ENCODE results near the gene NCS1.

The NCS1 gene

DNA sequence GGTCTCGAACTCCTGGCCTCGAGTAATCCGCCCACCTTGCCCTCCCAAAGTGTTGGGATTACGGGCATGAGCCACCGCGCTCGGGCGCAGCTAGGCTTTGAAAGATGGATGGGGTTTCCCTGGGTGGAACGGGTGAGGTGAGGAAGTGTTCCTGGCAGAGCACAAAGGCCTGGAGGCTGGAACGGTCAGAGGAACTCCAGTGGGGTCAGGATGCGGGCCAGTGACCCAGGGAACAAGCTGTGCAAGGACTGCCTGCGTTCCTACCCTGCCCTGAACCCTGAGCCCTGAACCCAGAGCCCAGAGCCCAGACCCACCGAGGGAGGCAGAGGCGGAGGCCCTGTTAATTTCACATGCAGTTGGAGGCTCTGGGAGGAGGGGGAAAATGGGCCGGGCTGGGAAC lies 23.4 kb downstream of the NCS1 start:
- DNase-seq: no peak

GRCh38 chr9:130196643-130197042 lies 24.4 kb downstream of the NCS1 start:
- no peak for DNase-seq

DNA sequence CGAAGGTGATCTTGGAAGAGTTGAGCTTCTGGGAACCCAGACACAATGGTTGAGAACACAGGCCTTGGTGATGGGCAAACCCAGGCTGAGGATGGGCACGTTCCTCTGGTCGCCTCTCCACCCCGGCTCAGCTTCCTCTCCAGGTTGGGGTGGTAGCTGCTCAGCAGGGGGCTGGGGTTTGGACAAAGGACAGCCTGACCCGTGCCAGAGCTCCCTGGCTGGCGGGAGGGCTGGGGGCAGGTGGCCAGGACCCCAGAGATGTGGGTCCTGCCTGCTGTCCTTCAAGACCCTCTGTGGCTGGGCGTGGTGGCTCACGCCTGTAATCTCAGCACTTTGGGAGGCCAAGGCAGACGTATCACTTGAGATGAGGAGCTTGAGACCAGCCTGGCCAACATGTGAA lies 25.2 kb downstream of the NCS1 start:
- DNase-seq: no peak

GRCh38 chr9:130197888-130198287 lies 25.7 kb downstream of the NCS1 start:
- no peak for DNase-seq

DNA sequence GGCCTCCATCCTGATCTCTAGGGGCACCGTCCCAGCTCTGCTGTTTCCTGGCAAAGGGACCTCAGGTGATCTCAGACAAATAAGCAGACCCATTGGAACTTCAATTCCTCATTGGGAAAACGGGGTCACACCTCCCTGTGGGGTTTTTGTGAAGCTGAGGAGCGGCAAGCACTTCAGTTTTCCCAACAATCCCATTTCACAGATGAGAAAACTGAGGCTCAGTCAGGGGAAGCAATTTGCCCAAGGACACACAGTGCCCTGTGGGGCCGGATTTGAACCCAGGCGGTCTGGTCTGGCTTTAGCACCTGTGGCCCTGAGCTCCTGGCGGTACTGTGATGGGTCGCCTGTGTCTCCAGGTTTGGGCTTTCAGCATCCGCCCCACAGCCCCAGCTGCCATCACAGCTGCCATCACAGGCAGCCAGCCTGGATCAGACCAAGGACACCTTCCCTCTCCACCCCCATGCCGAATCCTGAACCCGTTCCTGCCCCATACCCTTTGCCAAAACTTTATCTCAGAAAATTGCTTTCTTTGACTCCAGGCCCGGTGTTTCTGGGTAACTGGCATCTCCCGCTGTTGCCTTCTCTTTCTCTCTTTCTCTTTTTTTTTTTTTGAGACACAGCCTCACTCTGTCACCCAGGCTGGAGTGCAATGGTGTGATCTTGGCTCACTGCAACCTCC lies 26.4 kb downstream of the NCS1 start:
- no peak for DNase-seq

GRCh38 chr9:130199605-130200004 lies 27.4 kb downstream of the NCS1 start:
- no peak for DNase-seq

DNA sequence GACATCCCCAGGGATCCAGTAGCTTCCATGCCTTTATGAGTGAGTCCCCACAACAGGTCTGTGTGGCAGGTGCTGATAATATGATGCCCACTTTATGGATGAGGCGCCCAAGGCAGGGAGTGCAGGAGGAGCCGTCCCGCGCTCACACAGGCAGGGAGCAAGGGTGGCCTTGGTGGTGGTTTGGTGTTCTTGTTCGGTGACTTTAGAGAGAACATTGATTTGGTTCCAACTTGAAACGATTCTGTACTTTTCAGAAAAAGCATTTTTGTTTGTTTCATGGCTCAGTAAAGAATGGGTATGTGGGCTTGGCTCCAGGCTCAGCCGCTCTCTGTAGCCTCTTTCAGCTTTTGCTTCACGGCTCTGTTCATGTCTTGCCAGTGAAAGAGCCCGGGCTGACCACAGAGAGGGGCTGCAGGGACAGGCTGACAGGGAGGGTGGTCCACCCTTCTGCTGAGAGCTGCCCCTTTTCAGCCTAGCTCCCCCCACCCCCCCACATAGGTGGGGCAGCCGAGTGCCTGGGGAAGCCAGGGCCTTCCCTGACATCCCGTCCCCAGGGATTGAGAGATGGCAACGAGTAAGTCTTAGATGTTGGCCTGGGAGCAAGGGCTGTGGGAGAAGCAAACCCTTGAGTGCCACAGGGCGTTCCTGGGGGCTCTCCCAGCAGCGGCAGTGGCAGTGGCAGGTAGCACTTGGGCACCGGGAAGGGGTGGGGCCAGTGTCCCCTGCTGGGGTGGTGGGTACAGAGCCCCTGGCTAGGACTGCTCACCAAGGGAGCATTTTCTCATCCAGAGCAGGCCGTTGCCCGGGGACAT lies 28.0 kb downstream of the NCS1 start:
- DNase-seq: no peak

GRCh38 chr9:130201399-130201873 lies 29.2 kb downstream of the NCS1 start:
- no peak for DNase-seq

- no peak for DNase-seq
Measured at GRCh38 chr9:130201974-130202373, 29.8 kb downstream of the NCS1 start.

- no peak for DNase-seq
Measured at GRCh38 chr9:130204341-130204740, 32.1 kb downstream of the NCS1 start.

DNA sequence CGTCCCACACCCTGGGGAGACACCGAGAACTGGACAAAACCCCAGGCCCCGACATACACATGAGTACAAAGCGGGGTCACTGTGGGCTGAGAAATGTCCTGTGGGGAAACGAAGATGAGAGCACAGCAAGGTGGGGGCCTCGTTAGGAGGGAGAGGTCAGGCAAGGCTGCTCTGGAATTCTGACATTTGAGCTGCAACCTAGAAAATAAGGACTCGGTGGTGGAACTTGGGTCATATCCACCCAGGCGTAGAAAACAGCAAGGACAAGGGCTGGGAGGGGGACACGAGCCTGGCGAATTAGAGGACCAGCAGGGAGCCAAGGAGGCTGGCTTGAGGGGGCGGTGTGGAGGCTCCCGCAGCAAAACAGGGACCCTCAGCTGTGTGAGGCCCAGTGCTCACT lies 32.8 kb downstream of the NCS1 start:
- no peak for DNase-seq

GRCh38 chr9:130205912-130206311 lies 33.7 kb downstream of the NCS1 start:
- DNase-seq: no peak

DNA sequence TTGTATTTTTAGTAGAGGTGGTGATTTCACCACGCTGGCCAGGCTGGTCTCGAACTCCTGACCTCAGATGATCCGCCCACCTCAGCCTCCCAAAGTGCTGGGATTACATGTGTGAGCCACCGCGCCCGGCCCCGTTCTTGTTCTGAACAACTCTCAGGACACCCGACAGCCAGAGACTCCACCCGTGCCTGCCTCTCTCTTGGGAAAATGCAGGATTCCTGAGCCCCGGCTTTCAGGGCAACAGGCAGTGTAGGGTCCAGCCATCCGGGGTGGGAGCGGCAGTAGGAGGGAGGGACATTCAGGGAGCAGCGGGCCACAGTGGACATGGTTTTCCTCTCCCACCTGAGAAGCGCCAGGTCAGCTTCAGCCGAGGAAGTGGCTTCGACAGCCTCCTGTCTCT lies 34.4 kb downstream of the NCS1 start:
- DNase-seq: no peak

DNA sequence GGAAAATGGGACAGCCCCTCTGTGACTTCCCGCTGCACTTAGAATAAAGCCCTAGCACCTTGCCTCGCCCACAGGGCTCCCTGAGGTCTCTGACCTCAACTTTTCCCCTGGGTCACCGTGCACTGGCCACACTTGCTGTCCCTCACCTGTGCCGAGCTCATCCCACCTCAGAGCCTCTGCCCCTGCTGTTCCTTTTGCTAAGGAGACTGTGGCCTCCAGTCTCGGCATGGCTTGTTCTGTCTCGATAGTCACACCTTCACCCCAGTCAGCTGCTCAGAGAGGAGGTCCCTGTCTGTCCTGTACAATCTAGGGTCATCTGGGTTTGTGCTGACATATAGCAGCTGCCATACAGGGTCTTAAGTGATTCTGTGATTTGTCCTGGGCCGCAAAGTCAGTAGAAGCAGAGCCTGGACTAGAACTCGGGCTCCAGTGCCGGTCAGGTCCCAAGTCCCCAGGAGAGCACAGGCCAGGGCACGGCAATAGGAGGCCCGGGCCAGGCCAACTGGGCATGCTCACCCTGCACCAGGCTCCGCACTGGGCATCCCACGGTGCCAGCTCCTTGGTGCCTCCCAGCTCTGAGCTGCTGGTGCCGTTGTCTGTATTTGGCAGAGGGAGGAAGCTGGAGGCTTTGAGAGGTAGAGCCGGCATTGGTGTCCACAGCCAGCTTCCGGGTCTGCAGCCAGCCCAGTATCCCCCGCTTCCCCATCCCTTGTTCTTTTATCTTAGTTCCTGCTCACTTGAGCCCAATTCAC lies 35.2 kb downstream of the NCS1 start:
- no peak for DNase-seq

GRCh38 chr9:130208600-130209347 lies 36.6 kb downstream of the NCS1 start:
- DNase-seq: no peak

GRCh38 chr9:130209422-130209821 lies 37.2 kb downstream of the NCS1 start:
- DNase-seq: no peak

- no peak for DNase-seq
Measured at GRCh38 chr9:130211548-130212226, 39.5 kb downstream of the NCS1 start.

DNA sequence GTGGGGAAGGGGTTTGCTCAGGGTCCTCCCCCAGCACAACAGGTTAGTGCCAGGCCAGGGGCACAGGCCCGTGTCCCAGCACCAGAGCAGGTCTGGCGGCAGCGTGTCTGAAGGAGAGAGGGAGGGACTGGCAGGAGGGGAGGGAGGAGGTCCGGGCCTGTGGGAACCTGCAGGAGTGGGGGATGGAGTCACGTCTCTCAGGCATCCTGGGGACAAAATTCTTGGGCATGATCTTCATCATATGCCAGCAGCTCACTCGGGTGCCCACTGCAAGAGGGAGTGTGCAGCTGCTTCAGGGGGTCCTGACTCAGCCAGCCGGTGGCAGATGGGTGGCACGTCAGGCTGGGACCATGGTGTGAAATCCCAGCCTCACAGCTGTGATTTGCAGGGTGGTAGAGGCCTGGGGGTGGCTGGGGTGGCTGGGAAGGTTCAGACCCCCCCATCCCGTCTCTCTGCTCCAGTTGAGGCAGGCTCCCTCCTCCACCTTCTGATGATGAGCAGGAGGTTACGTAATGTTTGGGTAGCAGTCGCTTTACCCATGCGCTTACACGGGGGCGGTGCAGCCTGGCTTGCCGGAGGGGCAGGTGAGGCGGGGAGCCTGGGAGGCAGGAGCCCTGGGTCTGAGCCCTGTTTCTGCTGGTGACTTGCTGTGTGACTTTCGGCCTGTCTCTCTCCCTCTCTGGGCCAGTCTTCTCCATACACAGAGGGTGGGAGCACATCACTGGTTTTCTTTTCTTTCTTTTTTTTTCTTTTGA lies 40.5 kb downstream of the NCS1 start:
- no peak for DNase-seq

GRCh38 chr9:130213911-130214761 lies 41.9 kb downstream of the NCS1 start:
- no peak for DNase-seq

DNA sequence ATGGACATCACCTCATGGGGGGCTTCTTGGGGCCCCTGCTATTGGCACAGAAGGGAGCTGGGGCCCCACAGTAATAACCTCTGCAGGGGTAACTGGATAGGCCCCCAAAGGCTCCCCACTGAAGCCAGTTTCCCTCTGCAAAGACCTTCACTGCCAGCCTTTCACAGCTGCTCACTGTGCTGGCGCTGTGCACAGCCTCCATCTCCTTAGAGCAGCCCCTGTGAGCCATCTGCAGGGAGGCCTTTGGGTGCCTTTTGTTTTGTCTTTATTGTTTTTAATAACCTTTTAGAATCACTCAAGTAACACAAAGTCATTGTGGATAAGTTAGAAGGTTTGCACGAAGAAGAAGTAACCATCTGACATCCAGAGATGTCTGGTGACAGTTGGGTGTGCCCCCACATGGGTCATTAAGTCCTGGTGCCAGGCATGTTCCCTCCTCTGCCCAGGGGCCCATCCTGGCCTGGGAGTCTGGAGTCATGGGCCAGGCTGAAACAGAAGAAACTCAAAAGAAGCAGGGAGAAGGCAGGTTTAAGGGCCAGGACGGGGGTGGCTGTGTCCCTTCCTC lies 42.7 kb downstream of the NCS1 start:
- DNase-seq: no peak
